Measurements from ENCODE around the gene RAB25.
"Not testable (repeated sequence)": the region's sequence is repeated elsewhere in the genome, so short reads cannot be mapped to it uniquely, and the experiment has no call there.

DNA sequence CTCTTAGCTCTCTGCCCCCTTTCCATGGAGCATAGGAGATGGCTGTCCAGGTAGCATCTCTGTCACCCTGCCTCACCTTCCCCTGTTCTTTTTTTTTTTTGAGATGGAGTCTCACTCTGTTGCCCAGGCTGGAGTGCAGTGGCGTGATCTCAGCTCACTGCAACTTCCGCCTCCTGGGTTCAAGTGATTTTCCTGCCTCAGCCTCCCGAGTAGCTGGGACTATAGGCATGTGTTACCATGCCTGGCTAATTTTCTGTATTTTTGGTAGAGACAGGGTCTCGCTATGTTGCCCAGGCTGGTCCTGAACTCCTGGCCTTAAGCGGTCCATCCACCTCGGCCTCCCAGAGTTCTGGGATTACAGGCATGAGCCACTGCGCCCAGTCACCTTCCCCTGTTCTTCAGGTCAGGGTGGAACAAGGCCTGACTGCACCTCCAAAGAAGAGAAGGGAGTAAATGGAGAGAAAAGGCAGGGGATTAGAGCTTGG is 10.4 kb downstream of the RAB25 start:
- TF ChIP-seq, protein P1, sequence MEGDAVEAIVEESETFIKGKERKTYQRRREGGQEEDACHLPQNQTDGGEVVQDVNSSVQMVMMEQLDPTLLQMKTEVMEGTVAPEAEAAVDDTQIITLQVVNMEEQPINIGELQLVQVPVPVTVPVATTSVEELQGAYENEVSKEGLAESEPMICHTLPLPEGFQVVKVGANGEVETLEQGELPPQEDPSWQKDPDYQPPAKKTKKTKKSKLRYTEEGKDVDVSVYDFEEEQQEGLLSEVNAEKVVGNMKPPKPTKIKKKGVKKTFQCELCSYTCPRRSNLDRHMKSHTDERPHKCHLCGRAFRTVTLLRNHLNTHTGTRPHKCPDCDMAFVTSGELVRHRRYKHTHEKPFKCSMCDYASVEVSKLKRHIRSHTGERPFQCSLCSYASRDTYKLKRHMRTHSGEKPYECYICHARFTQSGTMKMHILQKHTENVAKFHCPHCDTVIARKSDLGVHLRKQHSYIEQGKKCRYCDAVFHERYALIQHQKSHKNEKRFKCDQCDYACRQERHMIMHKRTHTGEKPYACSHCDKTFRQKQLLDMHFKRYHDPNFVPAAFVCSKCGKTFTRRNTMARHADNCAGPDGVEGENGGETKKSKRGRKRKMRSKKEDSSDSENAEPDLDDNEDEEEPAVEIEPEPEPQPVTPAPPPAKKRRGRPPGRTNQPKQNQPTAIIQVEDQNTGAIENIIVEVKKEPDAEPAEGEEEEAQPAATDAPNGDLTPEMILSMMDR (IDR thresholded peaks at IDR 0.05): not testable (repeated sequence)
- TF ChIP-seq SIN3A (IDR thresholded peaks at IDR 0.05; ENCODE audit: borderline replicate concordance, insufficient read depth, low read depth, low read length); POLR2AphosphoS5 (IDR thresholded peaks at IDR 0.05; ENCODE audit: low read depth, low read length); TCF7L2 (IDR thresholded peaks at IDR 0.05; ENCODE audit: low read depth, low read length): not testable (repeated sequence)
